SK-N-SH (cell line): ENCODE data around the gene HDAC7. TPM values are rescaled to one million over a fixed set of nuclear protein-coding genes. Genes with fewer than 3 reads are reported as not detected.

Experiments
- CTCF ChIA-PET: fragments of 300-600, 350-600 bp; formaldehyde crosslinking; extraction: SDS; loops from one replicate; lab custom pipeline; 2021; lab: Yijun Ruan, JAX
- POLR2A ChIA-PET: fragments of 350-600 bp; sonication (Branson Sonifier 250); formaldehyde crosslinking; extraction: SDS; loops from one replicate; lab custom pipeline; 2020; ENCODE audit warnings: antibody characterized with exemption, inconsistent platforms; lab: Yijun Ruan, JAX
- DNase-seq: peaks from one replicate; pipeline ENCODE4 v3.0.0; 2012
- H2AFZ ChIP-seq: fragments of 200-600 bp; sonication (generic); 2 replicates; pipeline ENCODE4 v1.8.1; 2016; ENCODE audit warnings: antibody characterized with exemption, mild to moderate bottlenecking, low read depth
- H3F3A ChIP-seq: fragments of 200-600 bp; sonication (generic); replicated peaks from 2 replicates; pipeline ENCODE3; 2016; ENCODE audit warnings: antibody characterized with exemption, mild to moderate bottlenecking; ENCODE audit not compliant: insufficient read depth
- H3K27ac ChIP-seq, 2 experiments: fragments of 200-500 bp in 1 of 2; fragments of 200-600 bp in 1 of 2; sonication (Bioruptor generic) in 1 of 2; sonication (generic), shearing (Covaris generic) in 1 of 2; 2 replicates each; pipeline versions ENCODE4 v1.5.1 to v1.6.1; 2014 to 2016; ENCODE audit warnings: low read depth in 2 of 2, inconsistent platforms in 1 of 2, low read length in 1 of 2, mild to moderate bottlenecking in 1 of 2, mixed read lengths in 1 of 2
- H3K27me3 ChIP-seq: fragments of 200-600 bp; sonication (generic), shearing (Covaris generic); 2 replicates; pipeline ENCODE4 v1.6.1; 2016; ENCODE audit warnings: mixed run types; ENCODE audit not compliant: insufficient read depth
- H3K36me3 ChIP-seq, 2 experiments: fragments of 200-500 bp in 1 of 2; fragments of 200-600 bp in 1 of 2; sonication (Bioruptor generic) in 1 of 2; sonication (generic) in 1 of 2; replicated peaks in 1 of 2; 2 replicates each; pipeline versions ENCODE3 to v1.5.1; 2014 to 2016; ENCODE audit warnings: low read length in 1 of 2, mild to moderate bottlenecking in 1 of 2; ENCODE audit not compliant: insufficient read depth in 2 of 2, control insufficient read depth in 1 of 2
- H3K4me1 ChIP-seq, 2 experiments: fragments of 200-500 bp in 1 of 2; fragments of 200-600 bp in 1 of 2; sonication (Bioruptor generic) in 1 of 2; sonication (generic), shearing (Covaris generic) in 1 of 2; 2 replicates each; pipeline versions ENCODE4 v1.5.1 to v1.6.1; 2014 to 2016; ENCODE audit warnings: low read depth in 1 of 2, low read length in 1 of 2, mixed run types in 1 of 2; ENCODE audit not compliant: insufficient read depth in 2 of 2, control insufficient read depth in 1 of 2
- H3K4me2 ChIP-seq: fragments of 200-600 bp; sonication (generic), shearing (Covaris generic); 2 replicates; pipeline ENCODE4 v1.6.1; 2017; ENCODE audit warnings: mixed run types
- H3K4me3 ChIP-seq, 2 experiments: fragments of 200-500 bp in 1 of 2; fragments of 200-600 bp in 1 of 2; sonication (Bioruptor generic) in 1 of 2; sonication (generic), shearing (Covaris generic) in 1 of 2; 2 replicates each; pipeline versions ENCODE4 v1.5.1 to v1.8.1; 2014 to 2016; ENCODE audit warnings: low read depth in 2 of 2, inconsistent platforms in 1 of 2, low read length in 1 of 2, mild to moderate bottlenecking in 1 of 2, mixed read lengths in 1 of 2, moderate library complexity in 1 of 2
- H3K79me2 ChIP-seq: fragments of 200-600 bp; sonication (generic); 2 replicates; pipeline ENCODE4 v1.8.1; 2017; ENCODE audit warnings: mild to moderate bottlenecking; ENCODE audit not compliant: insufficient read depth
- H3K9ac ChIP-seq: fragments of 200-600 bp; sonication (generic); 2 replicates; pipeline ENCODE4 v1.6.1; 2017; ENCODE audit warnings: mixed run types
- H3K9me2 ChIP-seq: fragments of 200-600 bp; sonication (generic); 2 replicates; pipeline ENCODE4 v1.6.1; 2017; ENCODE audit warnings: mixed run types
- H3K9me3 ChIP-seq: fragments of 200-600 bp; sonication (generic); 2 replicates; pipeline ENCODE4 v1.6.1; 2017; ENCODE audit warnings: mixed run types, mild to moderate bottlenecking, moderate library complexity
- H4K20me1 ChIP-seq: fragments of 200-600 bp; sonication (generic); 2 replicates; pipeline ENCODE4 v1.6.1; 2017; ENCODE audit warnings: mild to moderate bottlenecking, mixed run types; ENCODE audit not compliant: insufficient read depth
- CHD2 ChIP-seq: fragments of 150-350 bp; IDR thresholded peaks from 2 replicates; pipeline ENCODE4 v1.6.1; 2018; ENCODE audit warnings: low read length; ENCODE audit not compliant: partially characterized antibody
- ELF1 ChIP-seq: IDR thresholded peaks from 2 replicates; pipeline ENCODE4 v1.4.0; 2012
- EZH2phosphoT487 ChIP-seq: fragments of 200-600 bp; sonication (generic); IDR thresholded peaks from 2 replicates; pipeline ENCODE4 v1.6.1; 2017; ENCODE audit warnings: low read depth, mixed run types, mild to moderate bottlenecking, antibody characterized with exemption, moderate library complexity, borderline replicate concordance
- FOSL2 ChIP-seq: IDR thresholded peaks from 2 replicates; pipeline ENCODE4 v1.4.0; 2012; ENCODE audit warnings: low read depth, mild to moderate bottlenecking, moderate library complexity, borderline replicate concordance
- FOXM1 ChIP-seq: IDR thresholded peaks from 2 replicates; pipeline ENCODE4 v1.4.0; 2012; ENCODE audit warnings: low read depth, mild to moderate bottlenecking
- GATA2 ChIP-seq: sonication (generic); formaldehyde crosslinking; IDR thresholded peaks from 2 replicates; pipeline ENCODE4 v1.5.0; 2020; ENCODE audit warnings: mild to moderate bottlenecking, missing genetic modification reagents
- MEF2A ChIP-seq: IDR thresholded peaks from 2 replicates; pipeline ENCODE4 v1.4.0; 2012; ENCODE audit warnings: low read depth, borderline replicate concordance
- MXI1 ChIP-seq: IDR thresholded peaks from 2 replicates; pipeline ENCODE4 v1.6.1; 2012; ENCODE audit warnings: mild to moderate bottlenecking, low read depth, low read length, improper control_type of control experiment
- NFIC ChIP-seq: IDR thresholded peaks from 2 replicates; pipeline ENCODE4 v1.4.0; 2012; ENCODE audit warnings: borderline replicate concordance
- POLR2AphosphoS5 ChIP-seq: IDR thresholded peaks from 2 replicates; pipeline ENCODE4 v1.6.1; 2012; ENCODE audit warnings: low read depth, low read length
- RAD21 ChIP-seq: IDR thresholded peaks from 2 replicates; pipeline ENCODE4 v1.6.1; 2012; ENCODE audit warnings: mild to moderate bottlenecking, low read length
- RXRA ChIP-seq: IDR thresholded peaks from 2 replicates; pipeline ENCODE4 v1.4.0; 2012; ENCODE audit warnings: low read depth, mild to moderate bottlenecking, borderline replicate concordance
- TCF12 ChIP-seq: IDR thresholded peaks from 2 replicates; pipeline ENCODE4 v1.4.0; 2012
- TEAD4 ChIP-seq: IDR thresholded peaks from 2 replicates; pipeline ENCODE4 v1.4.0; 2012; ENCODE audit warnings: mild to moderate bottlenecking, borderline replicate concordance; ENCODE audit not compliant: insufficient read depth
- WGBS: methylation state at CpG from one replicate; pipeline ENCODE4 v1.1.6; 2017; ENCODE audit warnings: low lambda C conversion rate; 5-methylcytosine and 5-hydroxymethylcytosine counted together
- polyA plus RNA-seq, 3 experiments: library from polyadenylated mRNA; depleted of rRNA; stranded (reverse); fragments of >200 nt; gene quantifications; 2 replicates each; pipeline ENCODE4 v1.2.3, GENCODE V29; 2012
- TF ChIP-seq, protein P1 (sequence below): fragments of 200-600 bp; sonication (generic); IDR thresholded peaks from 2 replicates; pipeline ENCODE4 v1.6.1; 2017; ENCODE audit warnings: antibody characterized with exemption, mild to moderate bottlenecking, moderate library complexity
- TF ChIP-seq, protein P2 (sequence below): IDR thresholded peaks from 2 replicates; pipeline ENCODE4 v1.4.0; 2012; ENCODE audit warnings: low read depth, borderline replicate concordance
- TF ChIP-seq, protein P3 (sequence below): IDR thresholded peaks from 2 replicates; pipeline ENCODE4 v1.4.0; 2012; ENCODE audit warnings: low read depth
- TF ChIP-seq, protein P4 (sequence below): IDR thresholded peaks from 2 replicates; pipeline ENCODE4; 2012
- TF ChIP-seq, protein P5 (sequence below): fragments of 150-350 bp; IDR thresholded peaks from 2 replicates; pipeline ENCODE4 v1.6.1; 2016; ENCODE audit warnings: mild to moderate bottlenecking, low read depth, low read length

HDAC7 gene
- polyA plus RNA-seq, 1 of the 3 experiments (the other 2 are of a cell fraction): 51.0 TPM

DNA sequence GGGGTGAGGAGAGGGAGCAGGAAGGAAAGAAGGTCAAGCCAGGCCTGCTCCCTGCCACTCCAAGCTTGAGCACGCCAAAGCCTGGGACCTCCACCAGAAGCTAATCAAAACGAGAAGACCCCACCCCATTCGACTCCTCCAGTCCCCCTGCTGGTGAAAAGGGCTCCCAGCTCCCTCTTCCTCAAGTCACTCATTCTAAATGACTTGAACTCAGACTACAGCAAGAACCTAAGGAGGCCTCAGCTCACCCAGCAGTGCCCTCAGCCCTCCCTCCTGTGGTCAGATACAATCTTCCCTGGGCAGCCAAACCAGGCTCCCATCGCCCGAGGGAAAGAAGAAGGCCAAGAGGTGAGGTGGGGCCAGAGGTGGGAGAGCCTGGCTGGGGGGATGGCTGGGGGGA is 17.4 kb downstream of the HDAC7 start:
- Histone ChIP-seq H4K20me1 (peaks cover 90% of the 10 kb centered on the region), H3K36me3 (peaks cover 26 to 29% of the 10 kb centered on the region in 2 experiments), H3K27me3 (no peaks in the 10 kb centered on the region), H3K4me1 (peaks cover 18 to 41% of the 10 kb centered on the region in 2 experiments; a peak in 2 of 4 replicates), H3K9me2 (no peaks in the 10 kb centered on the region), H3K79me2 (peaks cover 88% of the 10 kb centered on the region), H3K9me3 (no peaks in the 10 kb centered on the region), H3K4me2 (0 out of 2 replicates have a peak overlapping the region, but pooled peaks have one; percentile 19), H3K4me3 (no peak overlapping the region), H3F3A (no peaks in the 10 kb centered on the region), H2AFZ (no peak overlapping the region), H3K9ac (no peak overlapping the region), H3K27ac (no peak overlapping the region; a peak in 1 of 4 replicates)
- CTCF ChIA-PET: interaction anchor here (0.6 to 15.5 kb wide), 16 partner anchors 9 to 148 kb away, joined by 3 to 247 read pairs (median 4); partner anchors contain the start of genes HDAC7, RPAP3 and SLC48A1
- WGBS: 71% methylated on average over 5 of the region's 5 CpGs
- TF ChIP-seq MXI1: no peak
- TF ChIP-seq NFIC: no peak
- TF ChIP-seq, protein P1, sequence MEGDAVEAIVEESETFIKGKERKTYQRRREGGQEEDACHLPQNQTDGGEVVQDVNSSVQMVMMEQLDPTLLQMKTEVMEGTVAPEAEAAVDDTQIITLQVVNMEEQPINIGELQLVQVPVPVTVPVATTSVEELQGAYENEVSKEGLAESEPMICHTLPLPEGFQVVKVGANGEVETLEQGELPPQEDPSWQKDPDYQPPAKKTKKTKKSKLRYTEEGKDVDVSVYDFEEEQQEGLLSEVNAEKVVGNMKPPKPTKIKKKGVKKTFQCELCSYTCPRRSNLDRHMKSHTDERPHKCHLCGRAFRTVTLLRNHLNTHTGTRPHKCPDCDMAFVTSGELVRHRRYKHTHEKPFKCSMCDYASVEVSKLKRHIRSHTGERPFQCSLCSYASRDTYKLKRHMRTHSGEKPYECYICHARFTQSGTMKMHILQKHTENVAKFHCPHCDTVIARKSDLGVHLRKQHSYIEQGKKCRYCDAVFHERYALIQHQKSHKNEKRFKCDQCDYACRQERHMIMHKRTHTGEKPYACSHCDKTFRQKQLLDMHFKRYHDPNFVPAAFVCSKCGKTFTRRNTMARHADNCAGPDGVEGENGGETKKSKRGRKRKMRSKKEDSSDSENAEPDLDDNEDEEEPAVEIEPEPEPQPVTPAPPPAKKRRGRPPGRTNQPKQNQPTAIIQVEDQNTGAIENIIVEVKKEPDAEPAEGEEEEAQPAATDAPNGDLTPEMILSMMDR: peak; percentile 39
- TF ChIP-seq POLR2AphosphoS5: no peak
- peak; percentile 63 for TF ChIP-seq GATA2
- POLR2A ChIA-PET: interaction anchor here (1.0 to 1.2 kb wide), 2 partner anchors 11 to 35 kb away, joined by 3 to 5 read pairs; no protein-coding TSS in a partner anchor
- DNase-seq: peak; percentile 52

DNA sequence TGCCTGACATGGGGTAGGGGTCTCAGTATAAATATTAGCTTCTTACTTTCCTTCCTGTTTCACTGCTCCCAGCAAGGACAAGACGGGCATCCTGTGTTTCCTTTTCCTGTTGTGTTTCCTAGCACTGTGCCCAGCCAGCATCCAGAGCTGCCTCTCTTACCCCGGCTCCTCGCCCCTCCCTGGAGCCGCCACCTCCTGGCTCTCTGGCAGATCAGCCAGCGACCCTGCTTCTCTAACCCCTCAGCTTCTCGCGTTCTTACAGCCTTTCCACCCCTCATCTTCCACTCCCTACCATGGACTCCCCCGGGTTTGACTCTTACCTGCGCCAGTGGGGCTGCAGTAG is 17.8 kb downstream of the HDAC7 start:
- Histone ChIP-seq H3K36me3 (peaks cover 30% of the 10 kb centered on the region in 2 experiments), H4K20me1 (peaks cover 86% of the 10 kb centered on the region), H3K4me2 (0 out of 2 replicates have a peak overlapping the region, but pooled peaks have one; percentile 19), H3K9me3 (no peaks in the 10 kb centered on the region), H3K27me3 (no peaks in the 10 kb centered on the region), H3K9ac (no peak overlapping the region), H3F3A (no peaks in the 10 kb centered on the region), H3K4me1 (peaks cover 14 to 40% of the 10 kb centered on the region in 2 experiments; a peak in 2 of 4 replicates), H3K9me2 (no peaks in the 10 kb centered on the region), H3K79me2 (peaks cover 84% of the 10 kb centered on the region), H2AFZ (no peak overlapping the region), H3K4me3 (no peak overlapping the region), H3K27ac (peak overlapping the region in 1 of 2 experiments; percentile 26; a peak in 1 of 4 replicates)
- TF ChIP-seq FOXM1: no peak
- no peak for TF ChIP-seq RAD21
- no peak for TF ChIP-seq GATA2
- TF ChIP-seq RXRA: no peak
- TF ChIP-seq, protein P2, sequence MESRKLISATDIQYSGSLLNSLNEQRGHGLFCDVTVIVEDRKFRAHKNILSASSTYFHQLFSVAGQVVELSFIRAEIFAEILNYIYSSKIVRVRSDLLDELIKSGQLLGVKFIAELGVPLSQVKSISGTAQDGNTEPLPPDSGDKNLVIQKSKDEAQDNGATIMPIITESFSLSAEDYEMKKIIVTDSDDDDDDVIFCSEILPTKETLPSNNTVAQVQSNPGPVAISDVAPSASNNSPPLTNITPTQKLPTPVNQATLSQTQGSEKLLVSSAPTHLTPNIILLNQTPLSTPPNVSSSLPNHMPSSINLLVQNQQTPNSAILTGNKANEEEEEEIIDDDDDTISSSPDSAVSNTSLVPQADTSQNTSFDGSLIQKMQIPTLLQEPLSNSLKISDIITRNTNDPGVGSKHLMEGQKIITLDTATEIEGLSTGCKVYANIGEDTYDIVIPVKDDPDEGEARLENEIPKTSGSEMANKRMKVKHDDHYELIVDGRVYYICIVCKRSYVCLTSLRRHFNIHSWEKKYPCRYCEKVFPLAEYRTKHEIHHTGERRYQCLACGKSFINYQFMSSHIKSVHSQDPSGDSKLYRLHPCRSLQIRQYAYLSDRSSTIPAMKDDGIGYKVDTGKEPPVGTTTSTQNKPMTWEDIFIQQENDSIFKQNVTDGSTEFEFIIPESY: no peak
- no peak for TF ChIP-seq EZH2phosphoT487
- TF ChIP-seq CHD2: no peak
- no peak for TF ChIP-seq TCF12
- TF ChIP-seq, protein P1: no peak
- TF ChIP-seq FOSL2: no peak
- TF ChIP-seq, protein P3, sequence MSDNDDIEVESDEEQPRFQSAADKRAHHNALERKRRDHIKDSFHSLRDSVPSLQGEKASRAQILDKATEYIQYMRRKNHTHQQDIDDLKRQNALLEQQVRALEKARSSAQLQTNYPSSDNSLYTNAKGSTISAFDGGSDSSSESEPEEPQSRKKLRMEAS: no peak
- no peak for TF ChIP-seq MEF2A
- TF ChIP-seq, protein P4, sequence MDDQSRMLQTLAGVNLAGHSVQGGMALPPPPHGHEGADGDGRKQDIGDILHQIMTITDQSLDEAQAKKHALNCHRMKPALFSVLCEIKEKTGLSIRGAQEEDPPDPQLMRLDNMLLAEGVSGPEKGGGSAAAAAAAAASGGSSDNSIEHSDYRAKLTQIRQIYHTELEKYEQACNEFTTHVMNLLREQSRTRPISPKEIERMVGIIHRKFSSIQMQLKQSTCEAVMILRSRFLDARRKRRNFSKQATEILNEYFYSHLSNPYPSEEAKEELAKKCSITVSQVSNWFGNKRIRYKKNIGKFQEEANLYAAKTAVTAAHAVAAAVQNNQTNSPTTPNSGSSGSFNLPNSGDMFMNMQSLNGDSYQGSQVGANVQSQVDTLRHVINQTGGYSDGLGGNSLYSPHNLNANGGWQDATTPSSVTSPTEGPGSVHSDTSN: no peak
- no peak for TF ChIP-seq TEAD4
- TF ChIP-seq, protein P5, sequence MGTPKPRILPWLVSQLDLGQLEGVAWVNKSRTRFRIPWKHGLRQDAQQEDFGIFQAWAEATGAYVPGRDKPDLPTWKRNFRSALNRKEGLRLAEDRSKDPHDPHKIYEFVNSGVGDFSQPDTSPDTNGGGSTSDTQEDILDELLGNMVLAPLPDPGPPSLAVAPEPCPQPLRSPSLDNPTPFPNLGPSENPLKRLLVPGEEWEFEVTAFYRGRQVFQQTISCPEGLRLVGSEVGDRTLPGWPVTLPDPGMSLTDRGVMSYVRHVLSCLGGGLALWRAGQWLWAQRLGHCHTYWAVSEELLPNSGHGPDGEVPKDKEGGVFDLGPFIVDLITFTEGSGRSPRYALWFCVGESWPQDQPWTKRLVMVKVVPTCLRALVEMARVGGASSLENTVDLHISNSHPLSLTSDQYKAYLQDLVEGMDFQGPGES: no peak
- no peak for TF ChIP-seq ELF1
- CTCF ChIA-PET: interaction anchor here (0.7 to 15.5 kb wide), 16 partner anchors 10 to 148 kb away, joined by 3 to 247 read pairs (median 4); partner anchors contain the start of genes HDAC7, RPAP3 and SLC48A1
- DNase-seq: no peak
- WGBS: 90% methylated on average over 9 of the region's 9 CpGs
- POLR2A ChIA-PET: interaction anchor here (1.0 to 1.2 kb wide), 2 partner anchors 11 to 36 kb away, joined by 3 to 5 read pairs; no protein-coding TSS in a partner anchor
